Lung (tissue), 12 donors: Measurements from ENCODE around the gene NGEF. TPM values are rescaled to one million over a fixed set of nuclear protein-coding genes. Genes with fewer than 3 reads are reported as not detected.

Experiments
- ATAC-seq: fragments of 200-7000 bp; cut with Tn5 transposase; one replicate; pipeline ENCODE4 v1.9.1; 2020; ENCODE audit warnings: moderate number of reproducible peaks; ENCODE audit not compliant: insufficient read depth, low FRiP score
- DNase-seq, 3 donors: peaks; one replicate each; pipeline ENCODE4 v3.0.0-alpha.2; 2013 to 2017
- H3K27ac ChIP-seq, 2 donors: one replicate each; pipeline ENCODE4 v1.5.1; 2013; ENCODE audit warnings: mild to moderate bottlenecking in 2 of 2, moderate library complexity in 2 of 2, control low read depth in 1 of 2, inconsistent platforms in 1 of 2, low read depth in 1 of 2, low read length in 1 of 2
- H3K27me3 ChIP-seq, 3 donors: one replicate each; pipeline ENCODE4 v1.5.1; 2013; ENCODE audit warnings: low read length in 2 of 3; ENCODE audit not compliant: control insufficient read depth in 3 of 3, insufficient read depth in 3 of 3
- H3K36me3 ChIP-seq, 4 donors: one replicate each; pipeline ENCODE4 v1.5.1; 2013; ENCODE audit warnings: low read length in 4 of 4, mild to moderate bottlenecking in 1 of 4, moderate library complexity in 1 of 4; ENCODE audit not compliant: control insufficient read depth in 4 of 4, insufficient read depth in 4 of 4
- H3K4me1 ChIP-seq, 5 donors: one replicate each; pipeline ENCODE4 v1.5.1; 2013; ENCODE audit warnings: low read length in 5 of 5, mild to moderate bottlenecking in 2 of 5, moderate library complexity in 1 of 5; ENCODE audit not compliant: control insufficient read depth in 5 of 5, insufficient read depth in 5 of 5
- H3K4me3 ChIP-seq: one replicate; pipeline ENCODE4 v1.5.1; 2013; ENCODE audit warnings: mild to moderate bottlenecking, control low read depth, moderate library complexity
- H3K9ac ChIP-seq, 2 donors: one replicate each; pipeline ENCODE4 v1.5.1; 2013; ENCODE audit warnings: low read length in 2 of 2, control low read depth in 1 of 2; ENCODE audit not compliant: insufficient read depth in 1 of 2
- H3K9me3 ChIP-seq, 4 donors: one replicate each; pipeline ENCODE4 v1.5.1; 2013; ENCODE audit warnings: low read length in 3 of 4, mild to moderate bottlenecking in 1 of 4, moderate library complexity in 1 of 4; ENCODE audit not compliant: control insufficient read depth in 4 of 4, insufficient read depth in 3 of 4
- WGBS, 2 donors: extraction: QIAGEN DNeasy Blood & Tissue Kit; methylation state at CpG; one replicate each; pipeline ENCODE4 v1.1.7; 2013; 5-methylcytosine and 5-hydroxymethylcytosine counted together
- polyA plus RNA-seq, 2 donors: library from polyadenylated mRNA; stranded (reverse); fragments of 200-250 nt; gene quantifications; one replicate each; pipeline ENCODE4 v1.2.1, GENCODE V29; 2013
- total RNA-seq, 2 donors: library from RNA; depleted of rRNA in 1 of 2; stranded (reverse); fragments of >200 nt in 1 of 2; gene quantifications; one replicate each; pipeline ENCODE4 v1.2.1, GENCODE V29; 2014 to 2021
- TF ChIP-seq, protein P1 (sequence below): IDR thresholded peaks from 2 replicates; pipeline ENCODE4 v1.5.1; 2012; ENCODE audit warnings: mild to moderate bottlenecking; ENCODE audit errors: control extremely low read depth, extremely low read depth
- donor health status: control.
- donor health status: control.
- donor health status: Bipolar disorder and iron deficiency.
- donor health status: healthy.
- donor health status: DM: yes; HTN: yes; CAD: no.

Gene NGEF
- total and polyA plus RNA-seq, 4 donors: 0.35 to 2.4 (median 1.5) TPM

DNA sequence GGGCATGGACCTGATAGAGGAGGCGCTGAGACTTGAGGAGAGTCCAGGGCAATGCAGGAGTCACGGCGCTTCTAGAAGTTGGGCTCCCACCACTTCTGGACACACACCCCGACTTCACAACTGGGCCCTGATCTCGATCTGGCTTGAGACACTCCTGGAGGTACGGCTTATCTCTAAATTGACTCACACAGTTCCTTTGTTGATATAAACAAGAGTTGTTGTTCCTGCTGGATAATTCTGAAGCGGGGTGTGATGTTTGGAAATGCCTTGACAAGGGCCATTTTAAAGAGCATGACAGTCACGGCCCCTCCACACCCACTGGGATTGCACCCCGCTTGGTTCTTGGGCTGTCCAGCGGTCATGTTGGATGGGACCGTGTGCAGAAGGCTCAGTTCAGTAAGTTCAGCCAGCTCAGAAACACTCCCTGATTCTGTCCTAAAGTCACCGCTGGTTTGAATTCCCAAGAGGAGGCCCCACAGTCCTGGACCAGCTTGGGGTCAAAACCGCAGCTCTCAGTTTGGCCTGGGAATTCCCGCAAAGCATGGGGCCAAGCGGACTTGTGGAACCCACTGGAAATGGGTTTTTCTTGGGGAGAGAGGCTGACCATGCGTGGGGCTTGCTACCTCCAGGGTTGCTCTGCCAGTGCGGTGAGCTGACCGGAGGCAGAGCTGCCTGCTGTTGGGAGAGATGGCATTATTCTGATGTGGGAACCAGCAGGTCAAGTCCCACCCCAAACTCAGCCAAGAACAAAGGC, 10.1 kb upstream of the NGEF start:
- ATAC-seq (no peak), DNase-seq (no peak)
- H3K27ac ChIP-seq: no peak overlapping the region
- 89 to 93% methylated on average over 18 of the region's 18 CpGs for WGBS, 2 donors
- no peak overlapping the region for H3K9ac ChIP-seq
- H3K27me3 ChIP-seq: no peaks in the 10 kb centered on the region
- no peaks in the 10 kb centered on the region for H3K9me3 ChIP-seq
- H3K4me1 ChIP-seq: no peaks in the 10 kb centered on the region
- no peaks in the 10 kb centered on the region for H3K36me3 ChIP-seq
- TF ChIP-seq, protein P1, sequence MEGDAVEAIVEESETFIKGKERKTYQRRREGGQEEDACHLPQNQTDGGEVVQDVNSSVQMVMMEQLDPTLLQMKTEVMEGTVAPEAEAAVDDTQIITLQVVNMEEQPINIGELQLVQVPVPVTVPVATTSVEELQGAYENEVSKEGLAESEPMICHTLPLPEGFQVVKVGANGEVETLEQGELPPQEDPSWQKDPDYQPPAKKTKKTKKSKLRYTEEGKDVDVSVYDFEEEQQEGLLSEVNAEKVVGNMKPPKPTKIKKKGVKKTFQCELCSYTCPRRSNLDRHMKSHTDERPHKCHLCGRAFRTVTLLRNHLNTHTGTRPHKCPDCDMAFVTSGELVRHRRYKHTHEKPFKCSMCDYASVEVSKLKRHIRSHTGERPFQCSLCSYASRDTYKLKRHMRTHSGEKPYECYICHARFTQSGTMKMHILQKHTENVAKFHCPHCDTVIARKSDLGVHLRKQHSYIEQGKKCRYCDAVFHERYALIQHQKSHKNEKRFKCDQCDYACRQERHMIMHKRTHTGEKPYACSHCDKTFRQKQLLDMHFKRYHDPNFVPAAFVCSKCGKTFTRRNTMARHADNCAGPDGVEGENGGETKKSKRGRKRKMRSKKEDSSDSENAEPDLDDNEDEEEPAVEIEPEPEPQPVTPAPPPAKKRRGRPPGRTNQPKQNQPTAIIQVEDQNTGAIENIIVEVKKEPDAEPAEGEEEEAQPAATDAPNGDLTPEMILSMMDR: no peak
- no peak overlapping the region for H3K4me3 ChIP-seq

DNA sequence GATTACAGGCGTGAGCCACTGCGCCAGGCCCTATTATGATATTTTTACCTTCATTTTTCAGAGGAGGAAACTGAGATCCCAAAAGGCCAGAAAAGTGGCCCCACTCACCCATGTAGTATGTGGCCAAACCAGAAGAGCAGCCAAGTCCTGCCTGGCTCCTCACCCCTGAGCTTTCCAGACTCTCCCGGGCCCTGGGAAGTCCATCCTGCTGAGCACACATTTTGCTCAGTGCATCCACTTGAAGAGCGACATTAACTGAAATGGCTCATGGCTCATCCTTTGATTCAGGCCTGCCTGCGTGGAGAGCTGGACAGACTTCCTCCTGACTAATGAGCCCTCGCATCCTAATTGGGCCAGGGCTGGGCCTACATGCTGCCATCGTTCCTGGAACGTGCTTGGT, 9.5 kb upstream of the NGEF start:
- H3K36me3 ChIP-seq: no peaks in the 10 kb centered on the region
- no peak for ATAC-seq
- H3K9ac ChIP-seq: no peak overlapping the region
- no peaks in the 10 kb centered on the region for H3K4me1 ChIP-seq
- TF ChIP-seq, protein P1: no peak
- no peak overlapping the region for H3K27ac ChIP-seq
- DNase-seq: no peak
- H3K9me3 ChIP-seq: peaks cover 0 to under 1% (median 0%) of the 10 kb centered on the region in 4 donors
- 84 to 92% methylated on average over 8 of the region's 8 CpGs for WGBS, 2 donors
- H3K4me3 ChIP-seq: no peak overlapping the region
- no peaks in the 10 kb centered on the region for H3K27me3 ChIP-seq

DNA sequence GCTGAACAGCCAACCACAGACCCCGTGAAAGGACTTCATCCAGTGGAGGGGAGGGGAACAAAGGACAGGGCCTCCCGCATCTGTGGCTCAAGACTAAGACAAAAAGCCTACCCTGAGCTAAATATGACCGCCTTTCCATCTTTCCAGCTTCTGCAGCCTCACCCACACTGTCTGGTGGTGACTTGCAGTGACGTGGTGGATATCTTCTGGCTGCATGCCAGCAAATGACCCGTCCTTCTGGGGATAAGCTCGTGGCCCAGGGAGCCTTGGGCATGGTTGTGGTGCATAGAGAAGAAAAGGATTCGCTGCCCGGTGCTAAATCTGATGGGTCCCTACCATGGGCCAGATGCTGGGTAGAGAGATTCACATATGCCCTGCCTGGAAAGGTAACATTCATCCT, 8.7 kb upstream of the NGEF start:
- no peak overlapping the region for H3K27ac ChIP-seq
- no peaks in the 10 kb centered on the region for H3K4me1 ChIP-seq
- H3K9ac ChIP-seq: no peak overlapping the region
- 81 to 82% methylated on average over 8 of the region's 8 CpGs for WGBS, 2 donors
- TF ChIP-seq, protein P1: no peak
- DNase-seq (no peak), ATAC-seq (no peak)
- H3K27me3 ChIP-seq: no peaks in the 10 kb centered on the region
- H3K36me3 ChIP-seq: no peaks in the 10 kb centered on the region
- H3K9me3 ChIP-seq: peaks cover 0 to 3% (median 0%) of the 10 kb centered on the region in 4 donors
- H3K4me3 ChIP-seq: no peak overlapping the region
